ENCODE data around the gene EPGN.

EPGN gene

GRCh38 chr4:74308215-74308614 is at the start of gene EPGN:
TSS of gene EPGN (plus strand) at chr4:74308470. CDS start at chr4:74308534, 64 bp downstream.
- no peak for TF ChIP-seq CTCF (IDR thresholded peaks at IDR 0.05; ENCODE audit: insufficient read depth, low read length, poor library complexity, severe bottlenecking)
- TF ChIP-seq EZH2phosphoT487 (conservative IDR thresholded peaks at IDR 0.05; ENCODE audit: low read length): no peak
- no peaks in the 10 kb centered on the region for H3K9me2 ChIP-seq (replicated peaks; ENCODE audit: insufficient read depth, low read length)
- H3F3A ChIP-seq (ENCODE audit: insufficient read depth): no peaks in the 10 kb centered on the region
- no peaks in the 10 kb centered on the region for H3K36me3 ChIP-seq (ENCODE audit: low read length)
- H3K79me2 ChIP-seq (ENCODE audit: insufficient read depth, low read length): no peaks in the 10 kb centered on the region
- H3K27ac ChIP-seq (ENCODE audit: low read depth, low read length): no peak within 1 kb of the TSS
- no peaks in the 10 kb centered on the region for H3K27me3 ChIP-seq (ENCODE audit: low read length)
- H3K4me3 ChIP-seq (ENCODE audit: insufficient read depth, low read length, poor library complexity, severe bottlenecking): no peak within 1 kb of the TSS
- no peaks in the 10 kb centered on the region for H3K9me3 ChIP-seq (ENCODE audit: insufficient read depth, low read length)
- H2AFZ ChIP-seq (ENCODE audit: low read depth, low read length, severe bottlenecking): no peak within 1 kb of the TSS
- H3K4me2 ChIP-seq (ENCODE audit: low read depth, low read length, poor library complexity, severe bottlenecking): no peak within 1 kb of the TSS
- no peak within 1 kb of the TSS for H3K9ac ChIP-seq (ENCODE audit: low read length)
- H4K20me1 ChIP-seq (ENCODE audit: low read depth, low read length): no peaks in the 10 kb centered on the region

GRCh38 chr4:74258963-74259362 is 49.3 kb upstream of the EPGN start:
- no peaks in the 10 kb centered on the region for H3K27me3 ChIP-seq (ENCODE audit: low read length)
- H3K4me2 ChIP-seq (ENCODE audit: low read depth, low read length, poor library complexity, severe bottlenecking): no peak overlapping the region
- no peak for TF ChIP-seq EZH2phosphoT487 (conservative IDR thresholded peaks at IDR 0.05; ENCODE audit: low read length)
- TF ChIP-seq CTCF (IDR thresholded peaks at IDR 0.05; ENCODE audit: insufficient read depth, low read length, poor library complexity, severe bottlenecking): no peak
- H3K9ac ChIP-seq (ENCODE audit: low read length): no peak overlapping the region
- no peaks in the 10 kb centered on the region for H3F3A ChIP-seq (ENCODE audit: insufficient read depth)
- no peaks in the 10 kb centered on the region for H3K79me2 ChIP-seq (ENCODE audit: insufficient read depth, low read length)
- no peaks in the 10 kb centered on the region for H3K9me2 ChIP-seq (replicated peaks; ENCODE audit: insufficient read depth, low read length)
- H3K9me3 ChIP-seq (ENCODE audit: insufficient read depth, low read length): no peaks in the 10 kb centered on the region
- no peak overlapping the region for H3K4me3 ChIP-seq (ENCODE audit: insufficient read depth, low read length, poor library complexity, severe bottlenecking)
- no peak overlapping the region for H2AFZ ChIP-seq (ENCODE audit: low read depth, low read length, severe bottlenecking)
- no peak overlapping the region for H3K27ac ChIP-seq (ENCODE audit: low read depth, low read length)
- H4K20me1 ChIP-seq (ENCODE audit: low read depth, low read length): no peaks in the 10 kb centered on the region
- H3K36me3 ChIP-seq (ENCODE audit: low read length): no peaks in the 10 kb centered on the region

- Histone ChIP-seq H3K4me3 (ENCODE audit: insufficient read depth, low read length, poor library complexity, severe bottlenecking) (no peak overlapping the region), H3K4me2 (ENCODE audit: low read depth, low read length, poor library complexity, severe bottlenecking) (no peak overlapping the region), H3K27me3 (ENCODE audit: low read length) (no peaks in the 10 kb centered on the region), H3K9ac (ENCODE audit: low read length) (no peak overlapping the region), H3K36me3 (ENCODE audit: low read length) (no peaks in the 10 kb centered on the region), H3K9me3 (ENCODE audit: insufficient read depth, low read length) (no peaks in the 10 kb centered on the region), H4K20me1 (ENCODE audit: low read depth, low read length) (no peaks in the 10 kb centered on the region), H2AFZ (ENCODE audit: low read depth, low read length, severe bottlenecking) (no peak overlapping the region), H3K79me2 (ENCODE audit: insufficient read depth, low read length) (no peaks in the 10 kb centered on the region), H3K9me2 (replicated peaks; ENCODE audit: insufficient read depth, low read length) (no peaks in the 10 kb centered on the region), H3F3A (ENCODE audit: insufficient read depth) (no peaks in the 10 kb centered on the region), H3K27ac (ENCODE audit: low read depth, low read length) (no peak overlapping the region)
- TF ChIP-seq EZH2phosphoT487 (conservative IDR thresholded peaks at IDR 0.05; ENCODE audit: low read length) (no peak), CTCF (IDR thresholded peaks at IDR 0.05; ENCODE audit: insufficient read depth, low read length, poor library complexity, severe bottlenecking) (no peak)
These were observed 48.2 kb upstream of the EPGN start for GRCh38 chr4:74260036-74260435.
